Measurements from ENCODE around the gene AFG1L.
A peak's percentile ranks its signal among the peaks of the same experiment; 100 is the strongest.

- TF ChIP-seq, protein P1, sequence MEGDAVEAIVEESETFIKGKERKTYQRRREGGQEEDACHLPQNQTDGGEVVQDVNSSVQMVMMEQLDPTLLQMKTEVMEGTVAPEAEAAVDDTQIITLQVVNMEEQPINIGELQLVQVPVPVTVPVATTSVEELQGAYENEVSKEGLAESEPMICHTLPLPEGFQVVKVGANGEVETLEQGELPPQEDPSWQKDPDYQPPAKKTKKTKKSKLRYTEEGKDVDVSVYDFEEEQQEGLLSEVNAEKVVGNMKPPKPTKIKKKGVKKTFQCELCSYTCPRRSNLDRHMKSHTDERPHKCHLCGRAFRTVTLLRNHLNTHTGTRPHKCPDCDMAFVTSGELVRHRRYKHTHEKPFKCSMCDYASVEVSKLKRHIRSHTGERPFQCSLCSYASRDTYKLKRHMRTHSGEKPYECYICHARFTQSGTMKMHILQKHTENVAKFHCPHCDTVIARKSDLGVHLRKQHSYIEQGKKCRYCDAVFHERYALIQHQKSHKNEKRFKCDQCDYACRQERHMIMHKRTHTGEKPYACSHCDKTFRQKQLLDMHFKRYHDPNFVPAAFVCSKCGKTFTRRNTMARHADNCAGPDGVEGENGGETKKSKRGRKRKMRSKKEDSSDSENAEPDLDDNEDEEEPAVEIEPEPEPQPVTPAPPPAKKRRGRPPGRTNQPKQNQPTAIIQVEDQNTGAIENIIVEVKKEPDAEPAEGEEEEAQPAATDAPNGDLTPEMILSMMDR (conservative IDR thresholded peaks at IDR 0.05; ENCODE audit: low read depth in 2 of 2), result peak; percentile 68 to 72
- TF ChIP-seq, protein P2, sequence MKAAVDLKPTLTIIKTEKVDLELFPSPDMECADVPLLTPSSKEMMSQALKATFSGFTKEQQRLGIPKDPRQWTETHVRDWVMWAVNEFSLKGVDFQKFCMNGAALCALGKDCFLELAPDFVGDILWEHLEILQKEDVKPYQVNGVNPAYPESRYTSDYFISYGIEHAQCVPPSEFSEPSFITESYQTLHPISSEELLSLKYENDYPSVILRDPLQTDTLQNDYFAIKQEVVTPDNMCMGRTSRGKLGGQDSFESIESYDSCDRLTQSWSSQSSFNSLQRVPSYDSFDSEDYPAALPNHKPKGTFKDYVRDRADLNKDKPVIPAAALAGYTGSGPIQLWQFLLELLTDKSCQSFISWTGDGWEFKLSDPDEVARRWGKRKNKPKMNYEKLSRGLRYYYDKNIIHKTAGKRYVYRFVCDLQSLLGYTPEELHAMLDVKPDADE (IDR thresholded peaks at IDR 0.05), result no peak
- TF ChIP-seq POLR2AphosphoS5 (IDR thresholded peaks at IDR 0.05; ENCODE audit: low read depth) (no peak), CREB1 (CRISPR knock-in tag; IDR thresholded peaks at IDR 0.05; ENCODE audit: low read depth) (no peak), EZH2 (IDR thresholded peaks at IDR 0.05; ENCODE audit: low read depth, unreplicated experiment) (no peak)
These were observed 44.5 kb upstream of the AFG1L start for GRCh38 chr6:108250240-108250866.

Measured in GM23338 (cell line).